Stomach smooth muscle (tissue), 2 donors: Measurements from ENCODE around the gene AGAP1.

ENCODE experiments used
- H3K27ac ChIP-seq: one replicate; pipeline ENCODE4 v1.7.0; 2013; ENCODE audit warnings: mild to moderate bottlenecking, low read length, inconsistent platforms
- H3K27me3 ChIP-seq, 2 donors: one replicate each; pipeline ENCODE4 v1.7.0; 2013; ENCODE audit warnings: low read length in 2 of 2; ENCODE audit not compliant: insufficient read depth in 2 of 2, control insufficient read depth in 1 of 2
- H3K36me3 ChIP-seq, 2 donors: one replicate each; pipeline ENCODE4 v1.7.0; 2013; ENCODE audit warnings: low read length in 2 of 2; ENCODE audit not compliant: control insufficient read depth in 2 of 2, insufficient read depth in 2 of 2
- H3K4me1 ChIP-seq: one replicate; pipeline ENCODE4 v1.7.0; 2013; ENCODE audit warnings: low read length; ENCODE audit not compliant: control insufficient read depth, insufficient read depth
- H3K4me3 ChIP-seq, 2 donors: one replicate each; pipeline ENCODE4 v1.7.0; 2013; ENCODE audit warnings: low read length in 2 of 2
- H3K9ac ChIP-seq, 2 donors: one replicate each; pipeline ENCODE4 v1.7.0; 2013; ENCODE audit warnings: low read length in 2 of 2, mild to moderate bottlenecking in 1 of 2
- H3K9me3 ChIP-seq, 2 donors: one replicate each; pipeline ENCODE4 v1.7.0; 2013; ENCODE audit warnings: low read length in 2 of 2; ENCODE audit not compliant: control insufficient read depth in 2 of 2
- donor health status: healthy.
- donor health status: Pancreatic carcinoma.

AGAP1 gene

GRCh38 chr2:235677276-235677788 lies 183.5 kb downstream of the AGAP1 start:
- Histone ChIP-seq H3K4me3 (no peak overlapping the region), H3K36me3 (no peaks in the 10 kb centered on the region), H3K9me3 (no peaks in the 10 kb centered on the region), H3K27ac (no peak overlapping the region), H3K9ac (no peak overlapping the region), H3K4me1 (peaks cover 12% of the 10 kb centered on the region), H3K27me3 (no peaks in the 10 kb centered on the region)

GRCh38 chr2:235677937-235678336 lies 184.1 kb downstream of the AGAP1 start:
- H3K4me1 ChIP-seq: peaks cover 12% of the 10 kb centered on the region
- no peaks in the 10 kb centered on the region for H3K9me3 ChIP-seq
- no peak overlapping the region for H3K27ac ChIP-seq
- no peak overlapping the region for H3K9ac ChIP-seq
- no peak overlapping the region for H3K4me3 ChIP-seq
- no peaks in the 10 kb centered on the region for H3K27me3 ChIP-seq
- H3K36me3 ChIP-seq: no peaks in the 10 kb centered on the region

GRCh38 chr2:235678712-235679111 lies 184.9 kb downstream of the AGAP1 start:
- H3K4me1 ChIP-seq: peaks cover 10% of the 10 kb centered on the region
- no peak overlapping the region for H3K27ac ChIP-seq
- no peaks in the 10 kb centered on the region for H3K9me3 ChIP-seq
- no peak overlapping the region for H3K4me3 ChIP-seq
- H3K36me3 ChIP-seq: no peaks in the 10 kb centered on the region
- no peaks in the 10 kb centered on the region for H3K27me3 ChIP-seq
- no peak overlapping the region for H3K9ac ChIP-seq

- Histone ChIP-seq H3K27me3 (no peaks in the 10 kb centered on the region), H3K4me3 (peak overlapping the region in 1 of 2 donors; percentile 23), H3K27ac (no peak overlapping the region), H3K9me3 (no peaks in the 10 kb centered on the region), H3K36me3 (no peaks in the 10 kb centered on the region), H3K4me1 (peaks cover 10% of the 10 kb centered on the region), H3K9ac (no peak overlapping the region)
Observed at GRCh38 chr2:235679471-235679870, 185.6 kb downstream of the AGAP1 start.

GRCh38 chr2:235685024-235685721 lies 191.3 kb downstream of the AGAP1 start:
- Histone ChIP-seq H3K4me1 (peaks cover 13% of the 10 kb centered on the region), H3K9ac (no peak overlapping the region), H3K9me3 (no peaks in the 10 kb centered on the region), H3K36me3 (no peaks in the 10 kb centered on the region), H3K27me3 (no peaks in the 10 kb centered on the region), H3K4me3 (peak overlapping the region in 1 of 2 donors; percentile 22), H3K27ac (no peak overlapping the region)

GRCh38 chr2:235688511-235689426 lies 194.9 kb downstream of the AGAP1 start:
- no peaks in the 10 kb centered on the region for H3K27me3 ChIP-seq
- H3K4me1 ChIP-seq: peaks cover 38% of the 10 kb centered on the region
- H3K36me3 ChIP-seq: no peaks in the 10 kb centered on the region
- no peak overlapping the region for H3K4me3 ChIP-seq
- no peaks in the 10 kb centered on the region for H3K9me3 ChIP-seq
- no peak overlapping the region for H3K27ac ChIP-seq
- no peak overlapping the region for H3K9ac ChIP-seq

- H3K36me3 ChIP-seq: no peaks in the 10 kb centered on the region
- H3K27me3 ChIP-seq: no peaks in the 10 kb centered on the region
- no peaks in the 10 kb centered on the region for H3K9me3 ChIP-seq
- H3K4me3 ChIP-seq: no peak overlapping the region
- H3K9ac ChIP-seq: no peak overlapping the region
- no peak overlapping the region for H3K27ac ChIP-seq
- H3K4me1 ChIP-seq: peaks cover 38% of the 10 kb centered on the region
Observed at GRCh38 chr2:235689427-235689853, 195.6 kb downstream of the AGAP1 start.

GRCh38 chr2:235690082-235690808 lies 196.4 kb downstream of the AGAP1 start:
- H3K27ac ChIP-seq: no peak overlapping the region
- no peak overlapping the region for H3K4me3 ChIP-seq
- H3K4me1 ChIP-seq: peaks cover 33% of the 10 kb centered on the region
- no peak overlapping the region for H3K9ac ChIP-seq
- H3K9me3 ChIP-seq: no peaks in the 10 kb centered on the region
- H3K36me3 ChIP-seq: no peaks in the 10 kb centered on the region
- no peaks in the 10 kb centered on the region for H3K27me3 ChIP-seq

GRCh38 chr2:235690809-235691450 lies 197.1 kb downstream of the AGAP1 start:
- peak overlapping the region in 1 of 2 donors; percentile 15 for H3K4me3 ChIP-seq
- no peak overlapping the region for H3K9ac ChIP-seq
- peaks cover 38% of the 10 kb centered on the region for H3K4me1 ChIP-seq
- no peaks in the 10 kb centered on the region for H3K9me3 ChIP-seq
- H3K36me3 ChIP-seq: no peaks in the 10 kb centered on the region
- no peaks in the 10 kb centered on the region for H3K27me3 ChIP-seq
- no peak overlapping the region for H3K27ac ChIP-seq

- Histone ChIP-seq H3K9ac (no peak overlapping the region), H3K9me3 (no peaks in the 10 kb centered on the region), H3K27ac (no peak overlapping the region), H3K36me3 (no peaks in the 10 kb centered on the region), H3K4me3 (no peak overlapping the region), H3K27me3 (no peaks in the 10 kb centered on the region), H3K4me1 (peaks cover 39% of the 10 kb centered on the region)
Observed at GRCh38 chr2:235692076-235692475, 198.2 kb downstream of the AGAP1 start.
